ENCODE data around the gene GPC6.

GPC6 gene

GRCh38 chr13:93468433-93468832 is 241.8 kb downstream of the GPC6 start:
- Histone ChIP-seq H3K4me3 (ENCODE audit: low read length) (no peak overlapping the region), H2AFZ (ENCODE audit: low read depth, low read length) (no peak overlapping the region), H3K79me2 (ENCODE audit: low read length) (no peaks in the 10 kb centered on the region), H3K36me3 (replicated peaks; ENCODE audit: low read depth, low read length) (no peaks in the 10 kb centered on the region), H3K4me1 (ENCODE audit: low read length) (no peaks in the 10 kb centered on the region), H3K4me2 (ENCODE audit: low read length) (no peak overlapping the region), H3K27me3 (ENCODE audit: low read depth, low read length) (no peaks in the 10 kb centered on the region), H4K20me1 (ENCODE audit: insufficient read depth, low read length) (no peaks in the 10 kb centered on the region), H3K27ac (ENCODE audit: low read length) (no peak overlapping the region), H3K9me3 (ENCODE audit: insufficient read depth, low read length) (no peaks in the 10 kb centered on the region), H3K9ac (ENCODE audit: low read length) (no peak overlapping the region)
- TF ChIP-seq CTCF (IDR thresholded peaks at IDR 0.05; ENCODE audit: low read depth, low read length) = no peak
- TF ChIP-seq EZH2phosphoT487 (IDR thresholded peaks at IDR 0.05; ENCODE audit: low read depth) = no peak

- Histone ChIP-seq H3K27me3 (ENCODE audit: low read depth, low read length) (no peaks in the 10 kb centered on the region), H3K27ac (ENCODE audit: low read length) (no peak overlapping the region)
- TF ChIP-seq CTCF (IDR thresholded peaks at IDR 0.05; ENCODE audit: low read depth, low read length) (no peak), EZH2phosphoT487 (IDR thresholded peaks at IDR 0.05; ENCODE audit: low read depth) (no peak)
Observed at GRCh38 chr13:93472296-93472695, 245.7 kb downstream of the GPC6 start.

GRCh38 chr13:93472814-93473296 is 246.2 kb downstream of the GPC6 start:
- Histone ChIP-seq H3K36me3 (replicated peaks; ENCODE audit: low read depth, low read length) (no peaks in the 10 kb centered on the region), H3K9me3 (ENCODE audit: insufficient read depth, low read length) (no peaks in the 10 kb centered on the region), H3K4me2 (ENCODE audit: low read length) (no peak overlapping the region), H2AFZ (ENCODE audit: low read depth, low read length) (no peak overlapping the region), H3K4me3 (ENCODE audit: low read length) (no peak overlapping the region), H4K20me1 (ENCODE audit: insufficient read depth, low read length) (no peaks in the 10 kb centered on the region), H3K79me2 (ENCODE audit: low read length) (no peaks in the 10 kb centered on the region), H3K27ac (ENCODE audit: low read length) (no peak overlapping the region), H3K4me1 (ENCODE audit: low read length) (no peaks in the 10 kb centered on the region), H3K27me3 (ENCODE audit: low read depth, low read length) (no peaks in the 10 kb centered on the region), H3K9ac (ENCODE audit: low read length) (no peak overlapping the region)
- TF ChIP-seq EZH2phosphoT487 (IDR thresholded peaks at IDR 0.05; ENCODE audit: low read depth) = no peak
- TF ChIP-seq CTCF (IDR thresholded peaks at IDR 0.05; ENCODE audit: low read depth, low read length) = no peak

More at GRCh38 chr13:93472296-93472695, 245.7 kb downstream of the GPC6 start:
- no peaks in the 10 kb centered on the region for H3K9me3 ChIP-seq (ENCODE audit: insufficient read depth, low read length)
- H3K9ac ChIP-seq (ENCODE audit: low read length) = no peak overlapping the region
- no peak overlapping the region for H3K4me2 ChIP-seq (ENCODE audit: low read length)
- no peak overlapping the region for H2AFZ ChIP-seq (ENCODE audit: low read depth, low read length)
- H3K79me2 ChIP-seq (ENCODE audit: low read length) = no peaks in the 10 kb centered on the region
- no peaks in the 10 kb centered on the region for H3K4me1 ChIP-seq (ENCODE audit: low read length)
- H4K20me1 ChIP-seq (ENCODE audit: insufficient read depth, low read length) = no peaks in the 10 kb centered on the region
- no peaks in the 10 kb centered on the region for H3K36me3 ChIP-seq (replicated peaks; ENCODE audit: low read depth, low read length)
- H3K4me3 ChIP-seq (ENCODE audit: low read length) = no peak overlapping the region

GRCh38 chr13:93473441-93474270 is 247.0 kb downstream of the GPC6 start:
- Histone ChIP-seq H2AFZ (ENCODE audit: low read depth, low read length) (no peak overlapping the region), H3K4me2 (ENCODE audit: low read length) (no peak overlapping the region), H3K9ac (ENCODE audit: low read length) (no peak overlapping the region), H3K9me3 (ENCODE audit: insufficient read depth, low read length) (no peaks in the 10 kb centered on the region), H3K36me3 (replicated peaks; ENCODE audit: low read depth, low read length) (no peaks in the 10 kb centered on the region), H3K27me3 (ENCODE audit: low read depth, low read length) (no peaks in the 10 kb centered on the region), H3K27ac (ENCODE audit: low read length) (no peak overlapping the region), H3K4me3 (ENCODE audit: low read length) (no peak overlapping the region), H3K4me1 (ENCODE audit: low read length) (no peaks in the 10 kb centered on the region), H4K20me1 (ENCODE audit: insufficient read depth, low read length) (no peaks in the 10 kb centered on the region), H3K79me2 (ENCODE audit: low read length) (no peaks in the 10 kb centered on the region)
- TF ChIP-seq EZH2phosphoT487 (IDR thresholded peaks at IDR 0.05; ENCODE audit: low read depth) = no peak
- TF ChIP-seq CTCF (IDR thresholded peaks at IDR 0.05; ENCODE audit: low read depth, low read length) = no peak
